K562 (cell line): ENCODE measurements around the gene SPIB. TPM values are rescaled to one million over a fixed set of nuclear protein-coding genes. Genes with fewer than 3 reads are reported as not detected.

Experiments used
- FOXA1 ChIP-seq: fragments of 450-650 bp; IDR thresholded peaks from 2 replicates; pipeline ENCODE4 v1.6.1; 2016; ENCODE audit warnings: mild to moderate bottlenecking, borderline replicate concordance
- FOXA3 ChIP-seq, 2 experiments: fragments of 450-650 bp in 1 of 2; sonication (generic) in 1 of 2; formaldehyde crosslinking; IDR thresholded peaks in 1 of 2; conservative IDR thresholded peaks in 1 of 2; 2 replicates each; pipeline versions ENCODE4 v1.4.0 to v1.8.0; 2020 to 2022; ENCODE audit warnings: mild to moderate bottlenecking in 2 of 2, missing genetic modification reagents in 1 of 2
- HINFP ChIP-seq: fragments of 450-650 bp; conservative IDR thresholded peaks from 2 replicates; pipeline ENCODE4 v1.6.1; 2016; ENCODE audit warnings: missing genetic modification characterization, low read depth, mild to moderate bottlenecking, control low read depth, missing compliant biosample characterization
- L3MBTL2 ChIP-seq: fragments of 450-650 bp; IDR thresholded peaks from 2 replicates; pipeline ENCODE4 v1.6.1; 2016; ENCODE audit warnings: mild to moderate bottlenecking, moderate library complexity
- MYNN ChIP-seq, 2 experiments: sonication (generic); formaldehyde crosslinking in 1 of 2; IDR thresholded peaks; 2 replicates each; pipeline versions ENCODE4 v1.5.0 to v1.6.1; 2016 to 2020; ENCODE audit warnings: antibody characterized with exemption in 1 of 2, missing genetic modification reagents in 1 of 2
- NR2C2 ChIP-seq, 2 experiments: fragments of 200-800 bp in 1 of 2; sonication (Bioruptor generic) in 1 of 2; sonication (generic) in 1 of 2; formaldehyde crosslinking in 1 of 2; IDR thresholded peaks; 2 replicates each; pipeline versions ENCODE4 v1.6.1 to v1.8.0; 2016 to 2022; ENCODE audit warnings: mild to moderate bottlenecking in 1 of 2, missing compliant biosample characterization in 1 of 2, missing genetic modification characterization in 1 of 2, missing genetic modification reagents in 1 of 2
- RBM25 ChIP-seq: fragments of 200-400 bp; formaldehyde crosslinking; IDR thresholded peaks from 2 replicates; pipeline ENCODE4 v1.6.1; 2018; ENCODE audit warnings: low read length, low read depth, moderate library complexity; ENCODE audit not compliant: severe bottlenecking
- STAT5A ChIP-seq: IDR thresholded peaks from 2 replicates; pipeline ENCODE4 v1.6.1; 2012; ENCODE audit warnings: low read length, inconsistent platforms, borderline replicate concordance
- TBL1XR1 ChIP-seq, 2 experiments: IDR thresholded peaks; 2 replicates each; pipeline ENCODE4 v1.6.1; 2012; ENCODE audit warnings: improper control_type of control experiment in 2 of 2, low read length in 2 of 2, mild to moderate bottlenecking in 1 of 2
- ZBTB11 ChIP-seq, 3 experiments: fragments of 200-800 bp in 1 of 3; fragments of 250-450 bp in 1 of 3; fragments of 450-650 bp in 1 of 3; sonication (Bioruptor Pico) in 1 of 3; sonication (Bioruptor generic) in 1 of 3; formaldehyde crosslinking in 1 of 3; IDR thresholded peaks; 2 replicates each; pipeline versions ENCODE4 v1.6.1 to v1.8.0; 2016 to 2022; ENCODE audit warnings: mild to moderate bottlenecking in 2 of 3, missing genetic modification characterization in 2 of 3, missing compliant biosample characterization in 1 of 3, moderate library complexity in 1 of 3
- ZC3H11A ChIP-seq: IDR thresholded peaks from 2 replicates; pipeline ENCODE4 v1.6.1; 2012; ENCODE audit warnings: low read depth, low read length, improper control_type of control experiment
- ZFX ChIP-seq: sonication (generic); formaldehyde crosslinking; IDR thresholded peaks from 2 replicates; pipeline ENCODE4 v1.8.0; 2022; ENCODE audit warnings: mild to moderate bottlenecking, missing genetic modification reagents, moderate library complexity
- ZNF239 ChIP-seq: fragments of 250-450 bp; sonication (Bioruptor Pico); IDR thresholded peaks from 2 replicates; pipeline ENCODE4 v1.4.0; 2020; ENCODE audit warnings: mild to moderate bottlenecking
- ZNF274 ChIP-seq: IDR thresholded peaks from 2 replicates; pipeline ENCODE4 v1.6.1; 2011; ENCODE audit warnings: low read depth, mild to moderate bottlenecking, low read length, moderate library complexity, borderline replicate concordance
- polyA plus RNA-seq, 8 experiments: library from polyadenylated mRNA; depleted of rRNA in 4 of 8; stranded (reverse) in 5 of 8; unstranded in 3 of 8; fragments of >200 nt; fragmentation: Nextera tagmentation in 2 of 8; fragmentation: Illumina TruSeq in 1 of 8; extraction: Ambion mirVana in 2 of 8; extraction: Trizol in 1 of 8; gene quantifications; 2 replicates each; pipeline versions ENCODE4 v1.2.1 to v1.2.3, GENCODE V29; 2011 to 2014; ENCODE audit warnings: inconsistent platforms in 1 of 8, missing spikeins in 1 of 8
- total RNA-seq, 7 experiments: library from RNA; depleted of rRNA in 6 of 7; stranded (reverse); fragments of >200 nt in 6 of 7; fragmentation: Illumina TruSeq in 2 of 7; extraction: Trizol in 2 of 7; gene quantifications; 2 replicates each; pipeline versions ENCODE4 v1.2.1 to v1.2.3, GENCODE V29; 2011 to 2021; ENCODE audit warnings: low replicate concordance in 1 of 7
- TF ChIP-seq, protein P1 (sequence below): fragments of 200-800 bp; sonication (Bioruptor generic); IDR thresholded peaks from 2 replicates; pipeline ENCODE4 v1.6.1; 2017; ENCODE audit warnings: missing genetic modification characterization, missing compliant biosample characterization

SPIB gene
- total and polyA plus RNA-seq, 9 of the 15 experiments (the other 6 are each of a cell fraction or from before 2014, with no cell fraction given) = 0.06 to 1.0 (median 0.43) TPM; not detected in 1

- TF ChIP-seq ZBTB11 (CRISPR knock-in tag; IDR thresholded peaks at IDR 0.05) (no peak), MYNN (IDR thresholded peaks at IDR 0.05) (no peak), MYNN (CRISPR knock-in tag; IDR thresholded peaks at IDR 0.05) (no peak), FOXA1 (no peak), NR2C2 (CRISPR knock-in tag; IDR thresholded peaks at IDR 0.05) (peak; percentile 92), NR2C2 (tag; IDR thresholded peaks at IDR 0.05) (peak; percentile 88), TBL1XR1 (IDR thresholded peaks at IDR 0.05; ENCODE audit: low read length in 2 of 2) (no peak), HINFP (tag) (no peak), L3MBTL2 (no peak), RBM25 (no peak), ZNF239 (no peak), ZC3H11A (no peak), ZNF274 (no peak), ZFX (CRISPR knock-in tag) (no peak), STAT5A (no peak), FOXA3 (CRISPR knock-in tag; conservative IDR thresholded peaks at IDR 0.05 in 1 of 2, IDR thresholded peaks at IDR 0.05 in 1 of 2) (no peak)
- TF ChIP-seq, protein P1, sequence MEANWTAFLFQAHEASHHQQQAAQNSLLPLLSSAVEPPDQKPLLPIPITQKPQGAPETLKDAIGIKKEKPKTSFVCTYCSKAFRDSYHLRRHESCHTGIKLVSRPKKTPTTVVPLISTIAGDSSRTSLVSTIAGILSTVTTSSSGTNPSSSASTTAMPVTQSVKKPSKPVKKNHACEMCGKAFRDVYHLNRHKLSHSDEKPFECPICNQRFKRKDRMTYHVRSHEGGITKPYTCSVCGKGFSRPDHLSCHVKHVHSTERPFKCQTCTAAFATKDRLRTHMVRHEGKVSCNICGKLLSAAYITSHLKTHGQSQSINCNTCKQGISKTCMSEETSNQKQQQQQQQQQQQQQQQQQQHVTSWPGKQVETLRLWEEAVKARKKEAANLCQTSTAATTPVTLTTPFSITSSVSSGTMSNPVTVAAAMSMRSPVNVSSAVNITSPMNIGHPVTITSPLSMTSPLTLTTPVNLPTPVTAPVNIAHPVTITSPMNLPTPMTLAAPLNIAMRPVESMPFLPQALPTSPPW (CRISPR knock-in tag) = no peak
These were observed 12.4 kb upstream of the SPIB start (continued) for GRCh38 chr19:50406156-50406820.
